Measurements from ENCODE around the gene PTPRG.

The PTPRG gene

GRCh38 chr3:61865466-61866152, 304.2 kb downstream of the PTPRG start:
- no peak for DNase-seq
- no peak overlapping the region for H3K27ac Mint-ChIP-seq
- H3K9me3 Mint-ChIP-seq = peaks cover 0 to 5% of the 10 kb centered on the region in 2 donors
- ATAC-seq (replicated peaks) = no peak
- no peaks in the 10 kb centered on the region for H3K27me3 Mint-ChIP-seq
- H3K4me3 Mint-ChIP-seq = no peak overlapping the region
- no peaks in the 10 kb centered on the region for H3K4me1 Mint-ChIP-seq (ENCODE audit: low read depth in 2 of 2)
- no peaks in the 10 kb centered on the region for H3K36me3 Mint-ChIP-seq (ENCODE audit: insufficient read depth)

DNA sequence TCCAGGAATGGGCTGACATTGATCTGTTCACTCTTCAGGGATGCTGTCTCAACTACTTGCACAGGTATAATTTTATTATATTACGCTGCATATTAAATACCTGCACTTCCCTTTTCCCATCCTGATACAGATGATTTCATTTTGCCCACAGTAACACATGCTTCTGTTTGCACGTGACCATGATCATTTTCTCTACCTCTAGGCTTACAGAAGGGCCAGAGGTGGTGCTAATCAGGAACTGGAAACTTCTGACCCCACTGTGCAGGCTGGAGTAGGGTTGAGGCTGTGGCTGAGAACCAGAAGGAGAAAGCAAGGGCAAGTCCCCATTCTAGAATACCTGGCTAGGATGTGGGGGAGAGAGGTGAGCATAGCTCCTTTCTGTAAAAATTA, 304.8 kb downstream of the PTPRG start:
- Mint-ChIP-seq H3K27ac (no peak overlapping the region), H3K4me3 (no peak overlapping the region), H3K9me3 (peaks cover 0 to 7% of the 10 kb centered on the region in 2 donors), H3K36me3 (ENCODE audit: insufficient read depth) (no peaks in the 10 kb centered on the region), H3K27me3 (no peaks in the 10 kb centered on the region), H3K4me1 (ENCODE audit: low read depth in 2 of 2) (no peaks in the 10 kb centered on the region)
- ATAC-seq (replicated peaks) (no peak), DNase-seq (no peak)

DNA sequence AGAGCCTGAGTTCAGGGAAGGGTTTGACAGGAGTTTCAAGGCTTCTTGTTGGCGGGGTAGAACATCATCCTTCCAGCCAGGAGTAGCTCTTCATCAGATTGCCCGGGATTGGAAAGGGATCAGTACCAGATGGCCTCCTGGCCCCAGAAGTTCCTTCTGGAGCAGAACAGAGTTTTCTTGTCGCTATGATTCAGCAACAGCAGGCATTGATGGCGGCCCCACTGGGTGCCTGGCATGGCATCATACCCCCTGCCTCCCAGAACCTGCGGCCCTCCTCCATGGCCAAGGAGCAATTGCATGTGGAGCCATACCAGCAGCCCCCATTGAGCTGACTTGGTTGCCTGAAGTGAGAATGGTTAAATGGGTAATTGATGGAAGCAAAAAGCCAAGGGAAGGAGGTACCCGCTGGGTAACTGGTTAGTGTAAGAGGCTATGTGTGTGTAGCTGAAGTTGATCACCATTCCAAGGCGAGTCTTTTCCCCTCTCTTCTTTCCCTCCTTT, 305.6 kb downstream of the PTPRG start:
- peaks cover 0 to 5% of the 10 kb centered on the region in 2 donors for H3K9me3 Mint-ChIP-seq
- H3K36me3 Mint-ChIP-seq (ENCODE audit: insufficient read depth) = no peaks in the 10 kb centered on the region
- DNase-seq (no peak), ATAC-seq (replicated peaks) (no peak)
- no peak overlapping the region for H3K4me3 Mint-ChIP-seq
- no peaks in the 10 kb centered on the region for H3K4me1 Mint-ChIP-seq (ENCODE audit: low read depth in 2 of 2)
- no peak overlapping the region for H3K27ac Mint-ChIP-seq
- H3K27me3 Mint-ChIP-seq = no peaks in the 10 kb centered on the region

DNA sequence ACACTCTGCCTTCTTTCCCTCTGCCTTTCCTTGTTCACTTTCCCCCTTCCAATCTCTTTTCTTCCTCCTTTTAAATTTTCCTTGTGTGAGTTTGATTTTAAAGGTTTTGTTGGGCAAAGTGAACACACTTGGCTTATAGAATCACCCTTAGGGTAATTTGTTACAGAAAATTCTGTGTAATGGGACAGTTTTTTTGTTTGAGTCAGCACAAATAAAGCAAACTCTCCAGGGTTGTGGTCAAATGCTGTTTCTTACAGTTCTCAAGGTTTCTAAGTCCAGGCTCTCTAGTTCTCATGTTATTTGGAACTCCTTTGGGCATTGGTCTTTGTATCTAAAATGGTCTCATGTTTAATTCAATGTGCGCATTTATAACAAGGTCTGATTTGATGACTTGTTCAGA, 307.1 kb downstream of the PTPRG start:
- Mint-ChIP-seq H3K27me3 (no peaks in the 10 kb centered on the region), H3K9me3 (peaks cover 0 to 2% of the 10 kb centered on the region in 2 donors)
- ATAC-seq (replicated peaks) = no peak

GRCh38 chr3:61869371-61869770, 308.0 kb downstream of the PTPRG start:
- H3K36me3 Mint-ChIP-seq (ENCODE audit: insufficient read depth) = no peaks in the 10 kb centered on the region
- H3K27ac Mint-ChIP-seq = no peak overlapping the region
- ATAC-seq (replicated peaks) = no peak
- H3K9me3 Mint-ChIP-seq = peaks cover 0 to 2% of the 10 kb centered on the region in 2 donors
- H3K27me3 Mint-ChIP-seq = no peaks in the 10 kb centered on the region
- no peaks in the 10 kb centered on the region for H3K4me1 Mint-ChIP-seq (ENCODE audit: low read depth in 2 of 2)
- no peak for DNase-seq
- no peak overlapping the region for H3K4me3 Mint-ChIP-seq

More for the DNA sequence above, 307.1 kb downstream of the PTPRG start:
- no peaks in the 10 kb centered on the region for H3K36me3 Mint-ChIP-seq (ENCODE audit: insufficient read depth)
- H3K4me1 Mint-ChIP-seq (ENCODE audit: low read depth in 2 of 2) = no peaks in the 10 kb centered on the region
- no peak overlapping the region for H3K27ac Mint-ChIP-seq
- DNase-seq = no peak
- H3K4me3 Mint-ChIP-seq = no peak overlapping the region

GRCh38 chr3:61871644-61872043, 310.3 kb downstream of the PTPRG start:
- Mint-ChIP-seq H3K27me3 (no peaks in the 10 kb centered on the region), H3K9me3 (peaks cover 0 to 2% of the 10 kb centered on the region in 2 donors), H3K27ac (no peak overlapping the region), H3K4me3 (no peak overlapping the region), H3K4me1 (ENCODE audit: low read depth in 2 of 2) (no peaks in the 10 kb centered on the region), H3K36me3 (ENCODE audit: insufficient read depth) (no peaks in the 10 kb centered on the region)
- ATAC-seq (replicated peaks) (no peak), DNase-seq (no peak)

GRCh38 chr3:61872077-61872706, 310.8 kb downstream of the PTPRG start:
- peaks cover 0 to 2% of the 10 kb centered on the region in 2 donors for H3K9me3 Mint-ChIP-seq
- no peaks in the 10 kb centered on the region for H3K27me3 Mint-ChIP-seq
- ATAC-seq (replicated peaks) = no peak
- DNase-seq = no peak
- H3K36me3 Mint-ChIP-seq (ENCODE audit: insufficient read depth) = no peaks in the 10 kb centered on the region
- no peak overlapping the region for H3K4me3 Mint-ChIP-seq
- no peak overlapping the region for H3K27ac Mint-ChIP-seq
- H3K4me1 Mint-ChIP-seq (ENCODE audit: low read depth in 2 of 2) = no peaks in the 10 kb centered on the region

DNA sequence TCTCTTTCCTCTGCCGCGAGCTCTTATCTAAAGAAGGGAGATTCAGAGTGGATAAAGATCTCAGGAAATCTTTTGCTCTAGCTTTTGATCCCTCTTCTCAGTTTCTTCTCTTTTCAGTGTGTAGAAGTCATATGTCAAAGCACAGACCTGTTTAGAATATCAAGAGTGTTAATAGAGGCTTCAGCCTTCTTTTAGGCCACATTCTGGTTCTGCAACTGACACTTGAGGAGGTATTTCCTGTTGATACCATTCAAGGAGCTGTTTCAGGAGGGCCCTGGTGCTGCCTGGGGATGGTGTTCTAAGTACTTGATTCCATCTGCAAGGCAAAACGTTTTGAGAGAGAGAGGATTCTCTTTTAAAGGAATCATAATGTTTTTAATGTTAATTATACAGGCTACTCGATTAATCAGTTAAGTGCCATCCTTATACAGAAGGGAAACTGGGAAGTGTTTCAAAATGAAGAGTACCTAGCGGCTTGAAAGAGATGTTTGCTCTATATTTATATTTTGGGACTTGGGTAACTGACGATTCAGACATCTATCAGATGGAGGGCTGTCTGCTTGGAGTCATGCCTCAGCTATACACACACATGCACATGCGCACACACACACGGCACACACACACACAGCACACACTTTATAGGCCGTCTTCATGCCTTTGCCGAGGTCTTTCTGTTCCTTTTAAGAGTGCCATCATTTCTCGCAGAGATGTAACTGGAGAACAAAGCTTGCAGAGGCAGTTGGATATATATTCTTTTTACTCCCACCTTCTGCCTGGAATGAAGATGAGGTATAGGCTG, 313.9 kb downstream of the PTPRG start:
- Mint-ChIP-seq H3K4me3 (no peak overlapping the region), H3K4me1 (ENCODE audit: low read depth in 2 of 2) (no peaks in the 10 kb centered on the region), H3K27ac (no peak overlapping the region), H3K9me3 (peaks cover 0 to 2% of the 10 kb centered on the region in 2 donors), H3K27me3 (no peaks in the 10 kb centered on the region), H3K36me3 (ENCODE audit: insufficient read depth) (no peaks in the 10 kb centered on the region)
- DNase-seq = no peak
- no peak for ATAC-seq (replicated peaks)

GRCh38 chr3:61875976-61876671, 314.8 kb downstream of the PTPRG start:
- no peaks in the 10 kb centered on the region for H3K27me3 Mint-ChIP-seq
- H3K4me1 Mint-ChIP-seq (ENCODE audit: low read depth in 2 of 2) = no peaks in the 10 kb centered on the region
- no peaks in the 10 kb centered on the region for H3K9me3 Mint-ChIP-seq
- H3K36me3 Mint-ChIP-seq (ENCODE audit: insufficient read depth) = no peaks in the 10 kb centered on the region
- DNase-seq (no peak), ATAC-seq (replicated peaks) (no peak)
- no peak overlapping the region for H3K27ac Mint-ChIP-seq
- no peak overlapping the region for H3K4me3 Mint-ChIP-seq

DNA sequence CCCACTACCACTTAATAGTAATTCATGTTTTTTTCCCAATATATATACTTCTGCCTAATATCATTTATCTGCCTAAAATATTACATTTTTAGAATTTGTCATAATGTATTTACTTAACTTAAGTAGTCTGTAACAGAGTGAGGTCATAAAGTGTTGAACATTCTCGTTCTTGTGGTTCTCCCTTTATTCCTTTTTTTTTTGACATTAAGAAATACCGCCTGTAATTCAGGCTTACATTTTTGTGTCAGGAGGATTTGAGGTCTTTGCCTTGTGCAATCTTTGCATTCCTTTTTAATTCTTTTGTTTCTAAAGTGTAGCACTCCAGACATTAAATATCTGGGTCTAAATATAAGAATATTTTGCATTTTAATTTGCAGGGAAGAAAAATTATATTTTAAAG, 315.4 kb downstream of the PTPRG start:
- ATAC-seq (replicated peaks) = no peak
- DNase-seq = no peak
- no peak overlapping the region for H3K27ac Mint-ChIP-seq
- H3K27me3 Mint-ChIP-seq = no peaks in the 10 kb centered on the region
- H3K9me3 Mint-ChIP-seq = no peaks in the 10 kb centered on the region
- no peak overlapping the region for H3K4me3 Mint-ChIP-seq
- H3K4me1 Mint-ChIP-seq (ENCODE audit: low read depth in 2 of 2) = no peaks in the 10 kb centered on the region
- H3K36me3 Mint-ChIP-seq (ENCODE audit: insufficient read depth) = no peaks in the 10 kb centered on the region

- H3K4me3 Mint-ChIP-seq = no peak overlapping the region
- no peaks in the 10 kb centered on the region for H3K27me3 Mint-ChIP-seq
- ATAC-seq (replicated peaks) = no peak
- H3K27ac Mint-ChIP-seq = no peak overlapping the region
- no peaks in the 10 kb centered on the region for H3K4me1 Mint-ChIP-seq (ENCODE audit: low read depth in 2 of 2)
- no peaks in the 10 kb centered on the region for H3K36me3 Mint-ChIP-seq (ENCODE audit: insufficient read depth)
- no peak for DNase-seq
- H3K9me3 Mint-ChIP-seq = no peaks in the 10 kb centered on the region
Observed at GRCh38 chr3:61877359-61878138, 316.2 kb downstream of the PTPRG start.

GRCh38 chr3:61882253-61882652, 320.9 kb downstream of the PTPRG start:
- H3K4me1 Mint-ChIP-seq (ENCODE audit: low read depth in 2 of 2) = no peaks in the 10 kb centered on the region
- H3K27me3 Mint-ChIP-seq = no peaks in the 10 kb centered on the region
- no peaks in the 10 kb centered on the region for H3K36me3 Mint-ChIP-seq (ENCODE audit: insufficient read depth)
- no peak for DNase-seq
- no peak overlapping the region for H3K27ac Mint-ChIP-seq
- peaks cover 0 to 4% of the 10 kb centered on the region in 2 donors for H3K9me3 Mint-ChIP-seq
- ATAC-seq (replicated peaks) = no peak
- no peak overlapping the region for H3K4me3 Mint-ChIP-seq

- Mint-ChIP-seq H3K27ac (no peak overlapping the region), H3K4me1 (ENCODE audit: low read depth in 2 of 2) (no peaks in the 10 kb centered on the region)
- ATAC-seq (replicated peaks) = no peak
Observed at GRCh38 chr3:61884794-61885193, 323.4 kb downstream of the PTPRG start.

More at GRCh38 chr3:61884794-61885193, 323.4 kb downstream of the PTPRG start:
- Mint-ChIP-seq H3K27me3 (no peaks in the 10 kb centered on the region), H3K36me3 (ENCODE audit: insufficient read depth) (no peaks in the 10 kb centered on the region), H3K4me3 (no peak overlapping the region), H3K9me3 (peaks cover 0 to 4% of the 10 kb centered on the region in 2 donors)
- DNase-seq = no peak

Measured in effector memory CD8-positive, alpha-beta T cell (primary cell).